Transverse colon (tissue), 4 donors: ENCODE results near the gene ABCD1. TPM values are rescaled to one million over a fixed set of nuclear protein-coding genes. Genes with fewer than 3 reads are reported as not detected.

ENCODE experiments used
- DNase-seq: peaks from one replicate; pipeline ENCODE4 v3.0.0-alpha.2; 2019
- H3K27ac ChIP-seq, 4 donors: fragments of 200-600 bp; sonication (generic); 2 replicates each; pipeline ENCODE4 v1.5.1; 2016 to 2018; ENCODE audit warnings: inconsistent platforms in 4 of 4
- H3K27me3 ChIP-seq: fragments of 200-600 bp; sonication (generic); 2 replicates; pipeline ENCODE4 v1.5.1; 2017; ENCODE audit warnings: inconsistent platforms
- H3K36me3 ChIP-seq, 4 donors: fragments of 200-600 bp; sonication (generic); 2 replicates each; pipeline ENCODE4 v1.5.1; 2017 to 2019; ENCODE audit warnings: inconsistent platforms in 4 of 4
- H3K4me1 ChIP-seq, 4 donors: fragments of 200-600 bp; sonication (generic); 2 replicates each; pipeline ENCODE4 v1.5.1; 2017 to 2020; ENCODE audit warnings: inconsistent platforms in 4 of 4
- H3K4me3 ChIP-seq, 4 donors: fragments of 200-600 bp; sonication (generic); 1 replicate in 1 of 4; 2 replicates in 3 of 4; pipeline versions ENCODE4 v1.5.1 to v1.6.1; 2017 to 2019; ENCODE audit warnings: inconsistent platforms in 4 of 4
- H3K9me3 ChIP-seq, 2 donors: fragments of 200-600 bp; sonication (generic); 2 replicates each; pipeline ENCODE4 v1.5.1; 2017 to 2019; ENCODE audit warnings: inconsistent platforms in 2 of 2
- CTCF ChIP-seq, 5 experiments: fragments of 200-600 bp in 3 of 5; fragments of 450-650 bp in 2 of 5; sonication (generic) in 3 of 5; IDR thresholded peaks; 1 replicate in 2 of 5; 2 replicates in 3 of 5; pipeline ENCODE4 v1.5.1; 2016 to 2017; ENCODE audit warnings: antibody characterized with exemption in 5 of 5, inconsistent platforms in 3 of 5, mild to moderate bottlenecking in 2 of 5, moderate library complexity in 1 of 5
- EP300 ChIP-seq: sonication (generic); formaldehyde crosslinking; IDR thresholded peaks from one replicate; pipeline ENCODE4 v1.6.1; 2017; ENCODE audit warnings: antibody characterized with exemption, low read depth
- POLR2A ChIP-seq: fragments of 450-650 bp; IDR thresholded peaks from one replicate; pipeline ENCODE4 v1.6.1; 2016; ENCODE audit warnings: antibody characterized with exemption, mild to moderate bottlenecking, moderate library complexity
- POLR2AphosphoS5 ChIP-seq, 3 donors: sonication (generic); formaldehyde crosslinking; IDR thresholded peaks; one replicate each; pipeline ENCODE4 v1.6.1; 2016; ENCODE audit warnings: antibody characterized with exemption in 3 of 3
- WGBS, 2 donors: methylation state at CpG; one replicate each; pipeline ENCODE4 v1.1.5; 2018; ENCODE audit warnings: low coverage in 1 of 2; 5-methylcytosine and 5-hydroxymethylcytosine counted together
- in situ Hi-C, 4 donors: fragments of 200-750 bp; cut with MboI; loops; one replicate each; pipeline versions ENCODE4 v1.15.0 to v1.15.1; 2017; ENCODE audit warnings: low sequenced_read_pairs in 3 of 4, low pct_ligation_motif_present in 1 of 4, low pct_unique_long_range_greater_than_20kb in 1 of 4
- intact Hi-C: fragments of 100-400 bp; cut with DNase I; formaldehyde crosslinking; loops from one replicate; pipeline ENCODE4 v1.15.1; 2023; ENCODE audit warnings: low total_unique reads
- total RNA-seq, 4 donors: library from RNA; depleted of rRNA; stranded (reverse); fragments of >200 nt; gene quantifications; one replicate each; pipeline ENCODE4 v1.1.0, GENCODE V29; 2016

ABCD1 gene
- total RNA-seq, 4 donors from 2014 or later, result 7.0 to 50.5 (median 18.1) TPM

- WGBS, 2 donors, result 78% methylated on average over 17 of the region's 21 CpGs; no CpG with 5 or more reads in 1 of the 2 donors
- in situ Hi-C loops (no loop called here), intact Hi-C loops (no loop called here)
- Histone ChIP-seq H3K27ac (no peak overlapping the region), H3K9me3 (no peaks in the 10 kb centered on the region), H3K4me3 (no peak overlapping the region), H3K27me3 (no peaks in the 10 kb centered on the region), H3K4me1 (peaks cover 0 to 14% (median 9%) of the 10 kb centered on the region in 4 donors), H3K36me3 (no peaks in the 10 kb centered on the region)
- no peak for TF ChIP-seq POLR2A
- TF ChIP-seq POLR2AphosphoS5 (IDR thresholded peaks at IDR 0.05), result no peak
- no peak for TF ChIP-seq EP300
- TF ChIP-seq CTCF (IDR thresholded peaks at IDR 0.05), result no peak
- no peak for DNase-seq
These were observed 39.5 kb upstream of the ABCD1 start for GRCh38 chrX:153685156-153685536.

GRCh38 chrX:153685751-153686696 lies 38.6 kb upstream of the ABCD1 start:
- 85% methylated on average over 23 of the region's 24 CpGs; no CpG with 5 or more reads in 1 of the 2 donors for WGBS, 2 donors
- peak; percentile 9 for DNase-seq
- H3K9me3 ChIP-seq, result no peaks in the 10 kb centered on the region
- peaks cover 0 to 17% (median 10%) of the 10 kb centered on the region in 4 donors for H3K4me1 ChIP-seq
- intact Hi-C loops, result no loop called here
- H3K27me3 ChIP-seq, result no peaks in the 10 kb centered on the region
- no peak overlapping the region for H3K27ac ChIP-seq
- in situ Hi-C loops, result no loop called here
- no peaks in the 10 kb centered on the region for H3K36me3 ChIP-seq
- no peak for TF ChIP-seq CTCF (IDR thresholded peaks at IDR 0.05)
- no peak for TF ChIP-seq EP300
- TF ChIP-seq POLR2AphosphoS5 (IDR thresholded peaks at IDR 0.05), result no peak
- TF ChIP-seq POLR2A, result no peak
- no peak overlapping the region for H3K4me3 ChIP-seq

GRCh38 chrX:153686711-153687110 lies 37.9 kb upstream of the ABCD1 start:
- no peaks in the 10 kb centered on the region for H3K27me3 ChIP-seq
- intact Hi-C loops (no loop called here), in situ Hi-C loops (no loop called here)
- 74% methylated on average over 6 of the region's 9 CpGs; no CpG with 5 or more reads in 1 of the 2 donors for WGBS, 2 donors
- peak overlapping the region; percentile 67 to 83 (median 80) for H3K27ac ChIP-seq
- H3K9me3 ChIP-seq, result no peaks in the 10 kb centered on the region
- peaks cover 0 to 17% (median 10%) of the 10 kb centered on the region in 4 donors for H3K4me1 ChIP-seq
- TF ChIP-seq POLR2AphosphoS5 (IDR thresholded peaks at IDR 0.05) (no peak), EP300 (no peak), CTCF (IDR thresholded peaks at IDR 0.05) (no peak), POLR2A (no peak)
- H3K4me3 ChIP-seq, result peak overlapping the region in 1 of 4 donors; percentile 56
- DNase-seq, result peak; percentile 40
- no peaks in the 10 kb centered on the region for H3K36me3 ChIP-seq
